Lung (tissue), 12 donors: ENCODE measurements around the gene LZTS2. TPM values are rescaled to one million over a fixed set of nuclear protein-coding genes. Genes with fewer than 3 reads are reported as not detected.

Source experiments
- ATAC-seq: fragments of 200-7000 bp; cut with Tn5 transposase; one replicate; pipeline ENCODE4 v1.9.1; 2020; ENCODE audit warnings: moderate number of reproducible peaks; ENCODE audit not compliant: insufficient read depth, low FRiP score
- DNase-seq, 3 donors: peaks; one replicate each; pipeline ENCODE4 v3.0.0-alpha.2; 2013 to 2017
- H3K27ac ChIP-seq, 2 donors: one replicate each; pipeline ENCODE4 v1.5.1; 2013; ENCODE audit warnings: mild to moderate bottlenecking in 2 of 2, moderate library complexity in 2 of 2, control low read depth in 1 of 2, inconsistent platforms in 1 of 2, low read depth in 1 of 2, low read length in 1 of 2
- H3K27me3 ChIP-seq, 3 donors: one replicate each; pipeline ENCODE4 v1.5.1; 2013; ENCODE audit warnings: low read length in 2 of 3; ENCODE audit not compliant: control insufficient read depth in 3 of 3, insufficient read depth in 3 of 3
- H3K36me3 ChIP-seq, 4 donors: one replicate each; pipeline ENCODE4 v1.5.1; 2013; ENCODE audit warnings: low read length in 4 of 4, mild to moderate bottlenecking in 1 of 4, moderate library complexity in 1 of 4; ENCODE audit not compliant: control insufficient read depth in 4 of 4, insufficient read depth in 4 of 4
- H3K4me1 ChIP-seq, 5 donors: one replicate each; pipeline ENCODE4 v1.5.1; 2013; ENCODE audit warnings: low read length in 5 of 5, mild to moderate bottlenecking in 2 of 5, moderate library complexity in 1 of 5; ENCODE audit not compliant: control insufficient read depth in 5 of 5, insufficient read depth in 5 of 5
- H3K4me3 ChIP-seq: one replicate; pipeline ENCODE4 v1.5.1; 2013; ENCODE audit warnings: mild to moderate bottlenecking, control low read depth, moderate library complexity
- H3K9ac ChIP-seq, 2 donors: one replicate each; pipeline ENCODE4 v1.5.1; 2013; ENCODE audit warnings: low read length in 2 of 2, control low read depth in 1 of 2; ENCODE audit not compliant: insufficient read depth in 1 of 2
- H3K9me3 ChIP-seq, 4 donors: one replicate each; pipeline ENCODE4 v1.5.1; 2013; ENCODE audit warnings: low read length in 3 of 4, mild to moderate bottlenecking in 1 of 4, moderate library complexity in 1 of 4; ENCODE audit not compliant: control insufficient read depth in 4 of 4, insufficient read depth in 3 of 4
- CTCF ChIP-seq: IDR thresholded peaks from 2 replicates; pipeline ENCODE4 v1.5.1; 2012; ENCODE audit warnings: mild to moderate bottlenecking; ENCODE audit errors: control extremely low read depth, extremely low read depth
- WGBS, 2 donors: extraction: QIAGEN DNeasy Blood & Tissue Kit; methylation state at CpG; one replicate each; pipeline ENCODE4 v1.1.7; 2013; 5-methylcytosine and 5-hydroxymethylcytosine counted together
- polyA plus RNA-seq, 2 donors: library from polyadenylated mRNA; stranded (reverse); fragments of 200-250 nt; gene quantifications; one replicate each; pipeline ENCODE4 v1.2.1, GENCODE V29; 2013
- total RNA-seq, 2 donors: library from RNA; depleted of rRNA in 1 of 2; stranded (reverse); fragments of >200 nt in 1 of 2; gene quantifications; one replicate each; pipeline ENCODE4 v1.2.1, GENCODE V29; 2014 to 2021
- donor health status: control.
- donor health status: control.
- donor health status: Bipolar disorder and iron deficiency.
- donor health status: healthy.
- donor health status: DM: yes; HTN: yes; CAD: no.

Gene LZTS2
- total and polyA plus RNA-seq, 4 donors = 44.5 to 76.8 (median 55.6) TPM

GRCh38 chr10:101008823-101009423, 9.3 kb downstream of the LZTS2 start:
- ATAC-seq (no peak), DNase-seq (no peak)
- H3K9me3 ChIP-seq = no peaks in the 10 kb centered on the region
- no peak overlapping the region for H3K9ac ChIP-seq
- H3K27ac ChIP-seq = no peak overlapping the region
- peaks cover 0 to 21% (median 20%) of the 10 kb centered on the region in 4 donors for H3K36me3 ChIP-seq
- peaks cover 0 to 39% (median 13%) of the 10 kb centered on the region in 5 donors for H3K4me1 ChIP-seq
- WGBS, 2 donors = 79 to 98% methylated on average over 6 of the region's 6 CpGs
- no peaks in the 10 kb centered on the region for H3K27me3 ChIP-seq
- TF ChIP-seq CTCF = no peak
- no peak overlapping the region for H3K4me3 ChIP-seq

- Histone ChIP-seq H3K27ac (no peak overlapping the region), H3K9me3 (no peaks in the 10 kb centered on the region), H3K27me3 (no peaks in the 10 kb centered on the region), H3K9ac (no peak overlapping the region), H3K36me3 (peaks cover 0 to 19% (median 10%) of the 10 kb centered on the region in 4 donors), H3K4me1 (peaks cover 0 to 39% (median 13%) of the 10 kb centered on the region in 5 donors), H3K4me3 (no peak overlapping the region)
- ATAC-seq (no peak), DNase-seq (no peak)
- 94 to 95% methylated on average over 21 to 22 of the region's 22 CpGs for WGBS, 2 donors
- no peak for TF ChIP-seq CTCF
Measured at GRCh38 chr10:101010329-101010728, 10.7 kb downstream of the LZTS2 start.

- no peak for DNase-seq
Measured at GRCh38 chr10:101011517-101012423, 12.2 kb downstream of the LZTS2 start.

More at GRCh38 chr10:101011517-101012423, 12.2 kb downstream of the LZTS2 start:
- H3K9me3 ChIP-seq = no peaks in the 10 kb centered on the region
- H3K4me3 ChIP-seq = no peak overlapping the region
- WGBS, 2 donors = 66 to 72% methylated on average over 22 of the region's 22 CpGs
- peaks cover 2% of the 10 kb centered on the region in 3 donors for H3K27me3 ChIP-seq
- peaks cover 0 to 6% (median 1%) of the 10 kb centered on the region in 4 donors for H3K36me3 ChIP-seq
- peaks cover 0 to 30% (median 9%) of the 10 kb centered on the region in 5 donors for H3K4me1 ChIP-seq
- H3K27ac ChIP-seq = peak overlapping the region in 1 of 2 donors; percentile 48
- no peak for ATAC-seq
- no peak overlapping the region for H3K9ac ChIP-seq
- TF ChIP-seq CTCF = no peak
